NCI-H82 (cell line): ENCODE results near the gene RNASEH2A.
"Not testable (repeated sequence)": the region's sequence is repeated elsewhere in the genome, so short reads cannot be mapped to it uniquely, and the experiment has no call there.

Source experiments
- DNase-seq: peaks from one replicate; lab custom pipeline; 2025; lab: John Stamatoyannopoulos, UW

RNASEH2A gene

DNA sequence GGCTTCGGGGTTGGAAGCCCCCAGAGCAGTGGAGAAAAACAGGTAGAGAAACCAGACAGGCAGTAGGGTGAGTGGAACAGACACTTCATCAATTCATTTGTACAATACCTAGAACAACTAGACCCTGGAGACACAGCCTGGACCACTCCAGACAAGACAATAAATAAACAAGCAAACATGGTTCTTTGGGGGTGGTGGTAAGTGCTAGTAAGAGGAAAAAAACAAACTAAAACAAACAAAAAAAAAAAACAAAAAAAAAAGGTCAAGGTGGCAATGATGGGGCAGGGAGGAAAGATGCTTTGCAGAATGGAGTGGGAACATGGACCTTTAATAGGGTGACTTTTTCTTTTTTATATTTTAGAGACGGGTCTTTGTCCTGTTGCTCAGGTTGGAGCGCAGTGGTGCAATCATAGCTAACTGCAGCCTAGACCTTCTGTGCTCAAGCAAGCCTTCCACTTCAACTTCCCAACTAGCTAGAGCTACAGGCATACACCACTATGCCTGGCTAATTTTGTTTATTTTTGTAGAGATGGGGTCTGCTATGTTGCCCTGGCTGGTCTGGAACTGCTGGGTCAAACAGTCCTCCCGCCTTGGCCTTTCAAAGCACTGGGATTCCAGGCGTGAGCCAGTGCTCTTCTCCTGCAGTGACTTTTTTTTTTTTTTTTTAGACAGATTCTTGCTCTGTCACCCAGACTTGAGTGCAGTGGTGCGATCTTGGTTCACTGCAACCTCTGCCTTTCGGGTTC is 12.0 kb upstream of the RNASEH2A start:
- no peak for DNase-seq

DNA sequence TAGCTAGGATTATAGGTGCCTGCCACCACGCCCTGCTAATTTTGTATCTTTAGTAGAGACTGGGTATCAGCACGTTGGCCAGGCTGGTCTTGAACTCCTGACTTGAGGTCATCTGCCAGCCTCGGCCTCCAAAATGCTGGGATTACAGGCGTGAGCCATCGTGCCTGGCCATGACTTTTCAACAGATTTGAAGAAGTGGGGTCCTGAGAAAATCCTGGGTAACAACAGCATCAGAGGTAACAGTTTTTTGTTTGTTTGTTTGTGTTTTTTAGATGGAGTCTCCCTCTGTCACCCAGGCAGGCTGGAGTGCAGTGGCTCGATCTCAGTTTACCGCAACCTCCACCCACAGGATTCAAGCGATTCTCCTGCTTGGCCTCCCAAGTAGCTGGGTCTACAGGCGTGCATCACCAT is 11.4 kb upstream of the RNASEH2A start:
- DNase-seq: no peak

DNA sequence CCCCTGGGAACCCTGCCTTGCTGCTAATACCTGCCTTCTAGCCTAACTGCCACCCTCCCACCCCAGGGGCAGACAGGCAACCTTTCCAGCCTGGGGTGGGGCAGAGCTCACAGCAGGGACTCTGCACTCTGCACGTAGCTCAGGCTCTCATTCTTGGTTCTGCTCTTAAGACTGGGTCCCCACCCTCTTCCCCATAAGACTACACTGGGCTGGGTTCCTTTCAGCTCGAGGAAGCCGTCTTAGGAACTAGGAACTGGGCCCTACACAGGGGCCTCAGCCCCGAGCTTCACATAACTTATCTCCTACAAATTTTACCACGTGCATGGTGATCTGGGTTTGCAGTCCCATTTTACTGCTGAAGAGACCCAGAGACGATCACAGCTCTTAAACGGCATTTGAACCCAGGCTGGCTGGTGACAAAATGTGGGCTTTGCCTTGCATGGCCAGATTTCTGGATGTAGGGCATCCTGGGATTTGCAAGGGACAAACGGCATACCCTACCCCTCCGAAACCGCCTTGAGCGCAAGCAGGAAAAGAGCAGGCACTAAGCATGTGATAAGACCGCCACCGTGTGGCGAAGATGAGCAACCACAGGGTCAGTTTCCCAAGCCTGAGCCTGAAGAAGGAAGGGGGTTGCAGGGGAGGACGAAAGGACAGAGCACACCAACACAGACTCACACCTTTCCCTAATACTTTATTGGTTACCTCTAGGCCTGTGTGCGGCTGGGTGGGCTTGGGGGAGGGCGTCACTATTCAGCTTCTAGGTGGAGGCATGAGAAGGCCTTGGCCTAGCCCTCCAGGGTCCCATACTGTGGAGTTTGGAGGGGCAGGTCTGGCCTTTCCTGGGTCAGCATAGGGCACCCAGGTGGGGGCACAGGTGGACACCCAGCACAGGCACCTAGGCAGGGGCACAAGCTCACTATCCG is 10.0 kb upstream of the RNASEH2A start:
- DNase-seq: peak; percentile 96

DNA sequence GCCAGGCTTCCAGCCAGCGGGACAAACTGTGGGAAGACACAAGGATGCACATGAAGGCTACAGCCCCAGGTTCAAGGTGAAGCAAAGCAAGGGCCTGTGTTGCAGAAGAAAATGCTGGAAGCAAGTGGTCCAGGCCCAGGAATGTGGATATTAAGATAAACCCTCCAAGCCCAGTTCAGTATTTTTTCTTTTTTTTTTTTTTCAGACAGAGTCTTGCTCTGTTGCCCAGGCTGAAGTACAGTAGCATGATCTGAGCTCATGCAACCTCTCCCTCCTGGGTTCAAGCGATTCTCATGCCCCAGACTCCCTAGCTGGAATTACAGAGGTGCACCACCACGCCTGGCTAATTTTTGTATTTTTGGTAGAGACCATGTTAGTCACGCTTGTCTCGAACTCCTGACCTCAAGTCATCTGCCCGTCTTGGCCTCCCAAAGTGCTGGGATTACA is 9.2 kb upstream of the RNASEH2A start:
- DNase-seq: no peak

DNA sequence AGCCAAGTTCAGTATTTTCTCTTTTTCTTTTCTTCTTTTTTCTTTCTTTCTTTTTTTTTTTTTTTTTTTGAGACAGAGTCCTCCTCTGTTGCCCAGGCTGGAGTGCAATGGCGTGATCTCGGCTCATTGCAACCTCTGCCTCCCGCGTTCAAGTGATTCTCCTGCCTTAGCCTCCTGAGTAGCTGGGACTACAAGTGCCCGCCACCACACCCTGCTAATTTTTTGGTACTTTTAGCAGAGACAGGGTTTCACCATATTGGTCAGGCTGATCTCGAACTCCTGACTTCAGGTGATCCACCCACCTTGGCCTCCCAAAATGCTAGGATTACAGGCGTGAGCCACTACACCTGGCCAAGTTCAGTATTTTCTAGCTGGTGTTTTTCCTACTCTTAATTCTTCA is 8.8 kb upstream of the RNASEH2A start:
- not testable (repeated sequence) for DNase-seq

DNA sequence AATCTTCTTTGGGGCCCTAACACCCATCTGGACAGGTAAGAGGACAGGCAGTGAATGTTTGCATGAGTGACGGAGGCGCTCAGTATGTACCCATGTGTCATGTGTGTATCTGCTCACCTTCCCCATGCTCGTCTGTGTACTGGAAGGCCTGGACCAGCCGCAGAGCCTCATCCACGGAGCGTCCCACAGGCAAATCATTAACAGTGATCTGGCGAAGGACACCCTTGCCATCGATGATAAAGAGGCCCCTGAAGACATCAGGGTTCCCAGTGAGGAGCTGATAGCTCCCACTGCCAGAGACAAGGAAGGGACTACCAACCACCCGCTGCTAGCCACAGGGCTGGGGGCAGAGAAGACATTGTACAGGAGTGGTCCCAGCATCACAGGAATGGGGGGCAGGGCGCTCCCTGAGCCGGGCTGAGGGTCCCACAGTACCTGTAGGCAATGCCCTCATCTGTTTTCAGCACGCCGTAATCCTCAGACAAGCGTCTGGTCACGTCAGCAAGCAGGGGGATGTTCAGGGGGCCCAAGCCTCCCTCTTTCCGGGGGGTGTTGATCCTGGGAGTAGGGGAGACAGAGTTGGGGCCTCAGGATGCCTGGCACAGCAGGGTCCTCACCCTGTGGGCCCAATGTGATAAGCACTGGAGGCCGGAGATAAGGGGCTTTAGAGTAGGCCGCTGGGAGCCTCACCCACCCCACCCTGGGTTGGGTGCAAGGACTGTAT is 6.5 kb upstream of the RNASEH2A start:
- DNase-seq: no peak

DNA sequence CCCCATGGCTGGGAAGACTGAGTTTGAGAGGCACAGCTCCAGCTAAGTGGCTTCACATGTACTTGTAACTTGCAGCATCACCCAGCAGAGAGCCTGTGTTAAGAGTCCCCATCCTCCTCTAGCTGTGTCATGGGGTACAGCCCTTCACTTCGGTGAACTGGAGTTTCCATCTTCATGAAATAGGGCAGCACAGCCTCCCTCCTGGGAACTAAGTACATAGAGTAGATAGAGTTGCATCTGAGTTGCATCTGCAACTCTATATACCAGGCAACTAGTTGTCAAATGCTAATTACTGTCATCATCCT is 6.0 kb upstream of the RNASEH2A start:
- no peak for DNase-seq

DNA sequence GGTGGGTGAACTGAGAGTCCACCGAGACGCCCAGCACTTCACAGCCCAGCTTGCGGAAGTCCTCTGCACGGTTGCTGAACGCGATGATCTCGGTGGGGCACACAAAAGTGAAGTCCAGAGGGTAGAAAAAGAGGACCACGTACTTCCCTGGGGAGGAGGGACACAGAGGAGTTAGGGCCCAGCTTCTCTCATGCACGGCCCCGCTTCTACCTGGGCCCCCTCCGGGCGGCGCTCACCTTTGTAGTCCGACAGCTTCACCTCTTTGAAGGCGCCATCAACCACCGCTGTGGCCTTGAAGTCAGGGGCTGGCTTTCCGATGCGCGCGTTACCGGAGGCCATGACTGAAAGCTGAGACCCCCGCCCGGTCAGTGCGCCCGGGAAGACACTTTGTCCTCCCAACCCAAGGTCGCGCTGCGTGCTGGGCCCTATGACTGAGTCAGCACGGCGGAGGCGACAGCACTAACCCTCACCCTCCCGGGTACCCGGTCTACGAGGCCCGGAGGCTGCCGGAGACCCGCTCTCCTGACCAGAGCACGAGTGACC is 5.4 kb upstream of the RNASEH2A start:
- DNase-seq: peak; percentile 57

DNA sequence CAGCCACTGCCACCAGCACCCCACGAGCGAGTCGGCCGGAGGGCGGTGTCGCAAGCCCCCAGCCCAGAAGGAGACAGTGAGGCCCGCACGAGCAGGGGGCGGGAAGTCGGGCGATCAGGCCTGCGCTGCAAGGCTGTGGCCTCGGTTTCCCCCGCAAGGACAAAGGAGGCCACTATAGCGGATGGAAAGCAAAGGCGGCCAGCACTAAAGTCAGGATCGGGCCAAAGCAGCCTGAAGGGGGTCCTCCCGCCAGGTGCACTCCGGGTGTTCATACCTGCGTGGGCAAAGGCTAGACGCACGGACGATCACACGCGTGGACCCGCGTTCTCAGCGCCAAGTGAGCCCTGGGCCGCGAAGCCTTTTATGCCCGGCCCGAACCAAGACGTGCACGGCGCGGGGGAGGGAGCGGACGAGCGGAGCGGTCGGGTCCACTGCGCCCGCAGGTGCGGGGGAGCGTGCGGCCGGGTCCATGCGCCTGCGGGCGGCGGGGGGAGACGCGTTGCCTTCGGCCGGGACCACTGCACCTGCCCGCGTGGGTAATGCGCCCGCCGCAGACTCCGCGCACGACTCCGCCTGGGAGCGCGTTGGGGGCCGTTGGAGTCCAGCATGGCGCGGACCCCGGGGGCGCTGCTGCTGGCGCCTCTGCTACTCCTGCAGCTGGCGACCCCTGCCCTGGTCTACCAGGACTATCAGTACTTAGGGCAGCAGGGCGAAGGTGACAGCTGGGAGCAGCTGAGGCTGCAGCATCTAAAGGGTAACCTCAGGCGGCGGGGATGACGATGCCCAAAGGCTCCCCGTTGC is 4.7 kb upstream of the RNASEH2A start, which contains the start of the genes PRDX2 and THSD8:
Gene PRDX2 (minus strand): TSS at position 335 of the 801 bp plus-strand sequence. CDS start 539 bp downstream, outside the sequence.
Gene THSD8 (plus strand): TSS at position 604 of the 801 bp plus-strand sequence. CDS start 3 bp downstream, at position 607.
- DNase-seq: peak; percentile 94

DNA sequence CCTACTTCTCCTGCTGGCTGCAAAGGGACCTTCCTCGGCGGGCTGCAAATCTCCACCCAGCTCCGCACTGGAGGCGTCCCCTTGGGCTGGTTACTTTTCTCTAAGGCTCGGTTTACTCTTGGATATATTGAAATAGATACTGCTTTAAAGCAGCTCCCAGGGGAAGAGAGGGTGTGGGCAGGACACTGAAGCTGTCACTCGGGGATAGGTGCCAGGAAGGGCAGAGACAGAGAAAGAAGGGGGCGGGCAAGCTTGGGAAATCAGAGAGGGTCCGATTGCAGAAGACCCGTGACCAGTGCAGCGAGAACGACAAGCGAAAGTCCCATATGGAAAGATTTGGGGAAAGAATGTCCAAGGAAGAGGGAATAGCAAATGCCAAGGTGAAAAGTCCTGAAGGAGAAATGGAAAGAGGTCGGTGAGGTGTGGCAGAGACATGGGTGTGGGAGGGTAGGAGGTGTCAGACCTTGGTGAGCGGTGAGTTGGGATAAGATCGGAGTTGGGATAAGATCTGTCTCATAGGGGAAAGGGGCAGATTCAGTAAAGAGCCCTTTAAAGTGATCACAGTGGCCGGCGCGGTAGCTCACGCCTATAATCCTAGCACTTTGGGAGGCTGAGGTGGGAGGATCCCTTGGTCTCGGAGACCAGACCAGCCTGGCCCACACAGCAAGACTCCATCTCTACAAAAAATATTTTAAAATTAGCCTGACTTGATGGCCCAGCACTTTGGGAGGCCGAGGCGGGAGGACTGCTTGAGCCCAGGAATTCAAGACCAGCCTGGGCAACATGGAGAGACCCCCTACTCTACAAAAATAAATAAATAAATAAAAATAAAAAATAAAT is 3.9 kb upstream of the RNASEH2A start:
- DNase-seq: no peak

DNA sequence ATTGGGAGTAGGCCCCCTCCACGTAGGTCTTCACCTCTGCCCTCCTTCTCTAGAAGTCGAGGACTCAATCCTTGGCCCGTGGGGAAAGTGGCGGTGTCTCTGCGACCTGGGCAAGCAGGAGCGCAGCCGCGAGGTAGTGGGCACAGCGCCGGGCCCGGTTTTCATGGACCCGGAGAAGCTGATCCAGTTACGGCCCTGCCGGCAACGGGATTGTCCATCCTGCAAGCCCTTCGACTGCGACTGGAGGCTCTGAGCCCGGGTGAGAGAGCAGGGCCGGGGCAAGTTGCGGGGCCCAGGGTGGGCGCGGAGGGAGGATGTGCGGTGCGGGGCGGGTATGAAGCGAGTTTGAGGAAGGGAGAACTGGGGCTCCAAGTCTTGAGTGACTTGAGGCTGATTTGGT is 2.3 kb upstream of the RNASEH2A start:
- no peak for DNase-seq

DNA sequence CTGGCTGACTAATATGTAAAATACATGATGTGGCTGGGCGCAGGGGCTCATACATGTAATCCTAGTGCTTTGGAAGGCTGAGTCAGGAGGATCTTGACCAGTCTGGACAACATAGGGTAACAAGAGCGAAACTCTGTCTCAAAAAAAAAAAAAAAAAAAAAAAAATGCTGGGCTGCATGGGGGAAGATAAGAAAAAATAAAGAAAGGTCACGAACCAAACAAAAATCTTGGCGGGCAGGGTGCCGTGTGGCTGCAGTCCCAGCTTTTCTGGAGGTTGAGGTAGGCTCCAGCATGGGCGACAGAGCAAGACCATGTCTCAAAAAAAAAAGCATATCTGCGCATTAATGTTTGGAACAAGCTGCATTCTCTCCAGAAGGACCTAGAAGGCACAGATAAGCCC is 8.7 kb downstream of the RNASEH2A start:
- no peak for DNase-seq

DNA sequence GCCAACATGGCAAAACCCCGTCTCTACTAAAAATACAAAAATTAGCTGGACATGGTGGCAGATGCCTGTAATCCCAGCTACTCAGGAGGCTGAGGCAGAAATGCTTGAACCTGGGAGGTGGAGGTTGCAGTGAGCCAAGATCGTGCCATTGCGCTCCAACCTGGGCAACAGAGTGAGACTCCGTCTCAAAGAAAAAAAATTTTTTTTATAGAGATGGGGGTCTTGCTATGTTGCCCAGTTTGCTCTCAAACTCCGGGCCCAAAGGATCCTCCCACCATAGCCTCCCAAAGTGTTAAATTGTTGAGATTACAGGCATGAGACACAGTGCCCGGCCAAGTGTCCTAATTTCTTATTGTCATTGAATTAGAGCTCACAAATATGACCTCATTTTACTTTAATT is 10.8 kb downstream of the RNASEH2A start:
- not testable (repeated sequence) for DNase-seq

DNA sequence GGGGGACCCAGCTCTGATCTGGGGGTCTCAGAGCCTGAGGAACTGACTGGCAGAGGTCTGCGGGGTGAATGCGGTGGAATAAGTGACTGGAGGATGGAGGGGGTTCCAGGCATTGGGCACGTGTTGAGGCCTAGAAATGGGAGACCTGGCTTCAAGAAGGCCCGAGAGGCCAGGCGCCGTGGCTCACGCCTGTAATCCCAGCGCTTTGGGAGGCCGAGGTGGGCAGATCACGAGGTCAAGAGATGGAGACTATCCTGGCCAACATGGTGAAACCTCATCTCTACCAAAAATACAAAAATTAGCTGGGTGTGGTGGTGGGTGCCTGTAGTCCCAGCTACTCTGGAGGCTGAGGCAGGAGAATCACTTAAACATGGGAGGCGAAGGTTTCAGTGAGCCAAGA is 11.4 kb downstream of the RNASEH2A start:
- not testable (repeated sequence) for DNase-seq

DNA sequence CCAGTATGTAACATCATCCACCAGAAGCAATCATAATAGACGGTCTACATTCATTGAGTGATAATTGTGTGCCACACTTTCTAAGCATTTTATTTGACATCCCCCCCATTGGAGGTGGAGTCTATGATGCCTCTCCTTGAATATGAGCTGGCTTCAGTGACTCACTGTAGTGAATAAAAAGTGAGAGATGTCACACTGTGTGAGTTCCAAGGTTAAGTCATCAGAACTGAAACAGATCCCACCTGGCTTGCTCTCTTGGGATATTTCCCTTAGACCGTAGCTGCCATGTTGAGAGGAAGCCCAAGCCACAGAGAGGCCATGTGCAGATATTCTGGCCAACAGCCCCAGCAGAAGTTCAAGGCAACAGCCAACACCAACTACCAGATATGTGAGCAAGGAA is 15.4 kb downstream of the RNASEH2A start:
- DNase-seq: no peak

DNA sequence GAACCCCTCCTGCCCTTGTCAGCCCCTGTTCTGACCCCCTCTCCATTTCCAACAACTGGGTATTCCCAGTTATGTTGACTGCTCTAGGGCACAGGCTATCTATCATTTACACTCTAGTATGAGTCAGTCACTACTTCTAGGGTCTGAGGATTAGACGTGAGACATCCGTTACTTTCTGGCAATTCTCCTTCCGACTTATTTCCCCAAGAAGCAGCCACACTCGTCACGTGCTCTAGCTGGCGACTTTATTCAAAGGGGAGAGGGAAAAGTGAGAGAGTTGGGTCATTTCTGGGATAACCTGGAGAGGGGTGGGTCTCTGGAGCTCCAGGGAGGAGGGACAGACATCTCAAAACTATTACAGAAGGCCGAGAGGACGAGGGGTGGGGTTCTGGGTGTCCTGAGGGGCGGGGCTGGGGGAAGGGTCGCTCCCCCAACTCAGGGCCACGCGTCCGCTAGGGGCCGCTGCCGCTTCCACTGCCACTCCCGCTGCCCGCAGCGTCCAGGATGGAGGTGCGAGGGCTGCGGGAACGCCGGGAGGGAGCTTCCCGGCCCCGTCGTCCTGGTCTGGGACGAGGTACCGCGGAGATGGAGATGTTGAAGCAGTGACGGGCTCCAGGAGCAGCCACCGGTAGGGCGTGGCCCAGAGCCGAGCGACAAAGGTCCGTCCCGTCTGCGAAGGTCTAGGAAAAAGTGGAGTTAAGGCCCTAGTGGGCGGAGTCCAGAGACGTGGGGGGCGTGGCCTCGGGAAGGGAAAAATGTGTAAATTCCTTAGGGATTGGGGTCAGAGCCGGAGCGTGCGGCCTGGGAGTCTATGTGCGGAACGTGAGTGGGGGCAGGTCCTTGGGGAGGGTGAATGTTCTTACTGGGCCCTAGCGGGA is 19.1 kb downstream of the RNASEH2A start:
- DNase-seq: peak; percentile 92

DNA sequence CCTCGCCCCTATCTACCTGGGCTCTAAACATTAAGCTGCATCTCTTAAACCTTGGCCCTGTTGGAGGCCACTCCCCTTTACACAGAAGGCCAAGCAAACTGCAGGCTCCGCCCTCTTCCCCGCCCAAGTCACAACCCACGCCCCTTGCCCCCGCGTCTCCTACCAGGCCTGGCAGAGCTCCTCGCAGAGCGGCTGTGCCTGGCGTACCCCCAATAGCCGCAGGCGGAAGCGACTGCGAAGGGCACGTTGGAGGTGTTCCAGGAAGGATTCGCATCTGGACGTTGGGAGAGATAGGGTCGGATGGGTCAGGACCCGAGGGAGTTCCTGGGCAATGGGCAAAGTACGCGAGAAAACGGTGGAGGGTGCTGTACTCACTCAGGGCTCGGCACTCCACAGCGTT is 22.1 kb downstream of the RNASEH2A start:
- DNase-seq: peak; percentile 92

DNA sequence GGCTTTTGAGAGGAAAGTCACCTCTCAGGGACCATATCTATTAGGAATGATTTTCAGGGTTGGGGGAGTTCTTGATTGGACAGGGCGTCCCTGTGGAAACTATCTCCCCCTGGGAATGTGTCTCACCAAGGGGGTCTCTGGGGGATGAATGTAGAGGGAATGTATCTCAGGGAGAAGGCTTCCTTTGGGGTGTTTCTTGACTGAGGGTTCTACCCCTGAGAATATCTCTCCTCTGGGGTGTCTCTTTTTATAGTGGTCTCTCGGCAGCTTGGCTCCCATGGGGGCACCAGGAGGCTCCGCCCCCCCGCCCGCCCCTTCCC is 27.0 kb downstream of the RNASEH2A start:
- DNase-seq: no peak
